ENCODE results near the gene VEPH1. TPM values are rescaled to one million over a fixed set of nuclear protein-coding genes. Genes with fewer than 3 reads are reported as not detected.

The VEPH1 gene
- total and polyA plus RNA-seq, 5 experiments from 2014 or later: not detected

GRCh38 chr3:157387708-157388435, 115.3 kb downstream of the VEPH1 start:
- Mint-ChIP-seq H3K27me3 (no peaks in the 10 kb centered on the region), H3K9me3 (peaks cover 0 to 14% (median 3%) of the 10 kb centered on the region in 9 donors), H3K36me3 (peaks cover 9 to 18% (median 17%) of the 10 kb centered on the region in 3 donors), H3K27ac (no peak overlapping the region), H3K4me3 (no peak overlapping the region), H3K4me1 (no peaks in the 10 kb centered on the region)
- POLR2A ChIA-PET: no interaction called here
- ATAC-seq: no peak
- DNase-seq: no peak

GRCh38 chr3:157384491-157384890, 118.7 kb downstream of the VEPH1 start:
- H3K4me3 Mint-ChIP-seq: no peak overlapping the region
- no peak overlapping the region for H3K27ac Mint-ChIP-seq
- no peaks in the 10 kb centered on the region for H3K27me3 Mint-ChIP-seq
- DNase-seq: no peak
- peaks cover 0 to 2% (median 0%) of the 10 kb centered on the region in 4 donors for H3K4me1 Mint-ChIP-seq
- H3K36me3 Mint-ChIP-seq: peaks cover 4 to 12% (median 9%) of the 10 kb centered on the region in 3 donors
- H3K9me3 Mint-ChIP-seq: no peaks in the 10 kb centered on the region
- POLR2A ChIA-PET: no interaction called here
- no peak for ATAC-seq

GRCh38 chr3:157384031-157384430, 119.2 kb downstream of the VEPH1 start:
- POLR2A ChIA-PET: no interaction called here

GRCh38 chr3:157381606-157382005, 121.6 kb downstream of the VEPH1 start:
- Mint-ChIP-seq H3K27ac (no peak overlapping the region), H3K27me3 (no peaks in the 10 kb centered on the region), H3K9me3 (no peaks in the 10 kb centered on the region), H3K36me3 (peaks cover 4 to 12% (median 9%) of the 10 kb centered on the region in 3 donors), H3K4me3 (no peak overlapping the region), H3K4me1 (peaks cover 0 to 2% (median 0%) of the 10 kb centered on the region in 4 donors)
- no peak for ATAC-seq
- POLR2A ChIA-PET: no interaction called here
- DNase-seq: no peak

More at GRCh38 chr3:157384031-157384430, 119.2 kb downstream of the VEPH1 start:
- H3K27ac Mint-ChIP-seq: no peak overlapping the region
- H3K36me3 Mint-ChIP-seq: peaks cover 4 to 12% (median 9%) of the 10 kb centered on the region in 3 donors
- H3K4me3 Mint-ChIP-seq: no peak overlapping the region
- ATAC-seq (no peak), DNase-seq (no peak)
- no peaks in the 10 kb centered on the region for H3K9me3 Mint-ChIP-seq
- H3K27me3 Mint-ChIP-seq: no peaks in the 10 kb centered on the region
- H3K4me1 Mint-ChIP-seq: peaks cover 0 to 2% (median 0%) of the 10 kb centered on the region in 4 donors

GRCh38 chr3:157379525-157380140, 123.6 kb downstream of the VEPH1 start:
- DNase-seq (no peak), ATAC-seq (no peak)
- H3K27ac Mint-ChIP-seq: no peak overlapping the region
- H3K4me1 Mint-ChIP-seq: peaks cover 0 to 2% (median 0%) of the 10 kb centered on the region in 4 donors
- POLR2A ChIA-PET: no interaction called here
- H3K4me3 Mint-ChIP-seq: no peak overlapping the region
- H3K27me3 Mint-ChIP-seq: no peaks in the 10 kb centered on the region
- H3K9me3 Mint-ChIP-seq: no peaks in the 10 kb centered on the region
- H3K36me3 Mint-ChIP-seq: peaks cover 4 to 12% (median 9%) of the 10 kb centered on the region in 3 donors

- H3K4me3 Mint-ChIP-seq: no peak overlapping the region
Measured at GRCh38 chr3:157376603-157377300, 126.5 kb downstream of the VEPH1 start.

GRCh38 chr3:157375342-157375986, 127.8 kb downstream of the VEPH1 start:
- Mint-ChIP-seq H3K4me3 (no peak overlapping the region), H3K9me3 (no peaks in the 10 kb centered on the region), H3K4me1 (peaks cover 0 to 2% (median 0%) of the 10 kb centered on the region in 4 donors), H3K27me3 (no peaks in the 10 kb centered on the region), H3K36me3 (peaks cover 0 to 4% (median 0%) of the 10 kb centered on the region in 3 donors), H3K27ac (no peak overlapping the region)
- no peak for ATAC-seq
- DNase-seq: no peak
- POLR2A ChIA-PET: no interaction called here

More at GRCh38 chr3:157376603-157377300, 126.5 kb downstream of the VEPH1 start:
- ATAC-seq (no peak), DNase-seq (no peak)
- peaks cover 0 to 2% (median 0%) of the 10 kb centered on the region in 4 donors for H3K4me1 Mint-ChIP-seq
- no peak overlapping the region for H3K27ac Mint-ChIP-seq
- peaks cover under 1 to 7% (median 5%) of the 10 kb centered on the region in 3 donors for H3K36me3 Mint-ChIP-seq
- H3K27me3 Mint-ChIP-seq: no peaks in the 10 kb centered on the region
- H3K9me3 Mint-ChIP-seq: no peaks in the 10 kb centered on the region
- POLR2A ChIA-PET: no interaction called here

GRCh38 chr3:157374933-157375332, 128.3 kb downstream of the VEPH1 start:
- POLR2A ChIA-PET: no interaction called here
- Mint-ChIP-seq H3K27me3 (no peaks in the 10 kb centered on the region), H3K4me3 (no peak overlapping the region), H3K4me1 (no peaks in the 10 kb centered on the region), H3K9me3 (no peaks in the 10 kb centered on the region), H3K36me3 (peaks cover 0 to 4% (median 3%) of the 10 kb centered on the region in 3 donors), H3K27ac (no peak overlapping the region)
- ATAC-seq: no peak
- DNase-seq: no peak

- H3K36me3 Mint-ChIP-seq: peaks cover 0 to 4% (median 3%) of the 10 kb centered on the region in 3 donors
- no peaks in the 10 kb centered on the region for H3K4me1 Mint-ChIP-seq
- H3K9me3 Mint-ChIP-seq: no peaks in the 10 kb centered on the region
- no peak overlapping the region for H3K27ac Mint-ChIP-seq
- no peak overlapping the region for H3K4me3 Mint-ChIP-seq
- H3K27me3 Mint-ChIP-seq: no peaks in the 10 kb centered on the region
- POLR2A ChIA-PET: interaction anchor here (0.7 kb wide), 1 partner anchor 1108 kb away, joined by 3 read pairs; no protein-coding TSS in a partner anchor
- ATAC-seq (no peak), DNase-seq (no peak)
Measured at GRCh38 chr3:157373783-157374182, 129.4 kb downstream of the VEPH1 start.

GRCh38 chr3:157370867-157371266, 132.3 kb downstream of the VEPH1 start:
- Mint-ChIP-seq H3K9me3 (no peaks in the 10 kb centered on the region), H3K27me3 (peaks cover 0 to 2% (median 0%) of the 10 kb centered on the region in 5 donors), H3K4me1 (no peaks in the 10 kb centered on the region), H3K4me3 (no peak overlapping the region), H3K36me3 (peaks cover 0 to 4% (median 3%) of the 10 kb centered on the region in 3 donors), H3K27ac (no peak overlapping the region)
- POLR2A ChIA-PET: no interaction called here
- ATAC-seq (no peak), DNase-seq (no peak)

- POLR2A ChIA-PET: no interaction called here
- peaks cover 0 to 2% (median 0%) of the 10 kb centered on the region in 5 donors for H3K27me3 Mint-ChIP-seq
- no peaks in the 10 kb centered on the region for H3K9me3 Mint-ChIP-seq
- H3K36me3 Mint-ChIP-seq: peaks cover 0 to 4% (median 3%) of the 10 kb centered on the region in 3 donors
- H3K4me3 Mint-ChIP-seq: no peak overlapping the region
- no peak overlapping the region for H3K27ac Mint-ChIP-seq
- no peaks in the 10 kb centered on the region for H3K4me1 Mint-ChIP-seq
- DNase-seq (no peak), ATAC-seq (no peak)
Measured at GRCh38 chr3:157369727-157370421, 133.3 kb downstream of the VEPH1 start.

- DNase-seq (no peak), ATAC-seq (no peak)
- Mint-ChIP-seq H3K27me3 (peaks cover 0 to 2% (median 0%) of the 10 kb centered on the region in 5 donors), H3K9me3 (no peaks in the 10 kb centered on the region), H3K27ac (no peak overlapping the region), H3K4me3 (no peak overlapping the region), H3K36me3 (peaks cover 0 to 4% (median 3%) of the 10 kb centered on the region in 3 donors), H3K4me1 (no peaks in the 10 kb centered on the region)
- POLR2A ChIA-PET: no interaction called here
Measured at GRCh38 chr3:157368171-157368570, 135.0 kb downstream of the VEPH1 start.
